ENCODE results near the gene ZNF516. TPM values are rescaled to one million over a fixed set of nuclear protein-coding genes. Genes with fewer than 3 reads are reported as not detected.

The ZNF516 gene
- total and polyA plus RNA-seq, 2 of the 13 experiments (the other 11 are each of a cell fraction or from before 2014, with no cell fraction given): 16.6 to 18.7 TPM

GRCh38 chr18:76410033-76410432 is 85.0 kb downstream of the ZNF516 start:
- in situ Hi-C loops (cut with HindIII; ENCODE audit: extremely low pct_ligation_motif_present, low pct_unique_long_range_greater_than_20kb): no loop called here
- no peak for FAIRE-seq
- no peaks in the 10 kb centered on the region for H3K27me3 ChIP-seq (ENCODE audit: control insufficient read depth in 1 of 2, insufficient read depth in 2 of 2, low read length in 2 of 2)
- H3K36me3 ChIP-seq (replicated peaks in 1 of 2; ENCODE audit: control insufficient read depth in 1 of 2, insufficient read depth in 2 of 2, low read length in 2 of 2): peaks cover 12 to 29% of the 10 kb centered on the region in 2 experiments; a peak in 4 of 5 replicates
- WGBS (ENCODE audit: low lambda C conversion rate): 80% methylated on average over 5 of the region's 5 CpGs
- H3K79me2 ChIP-seq (ENCODE audit: insufficient read depth, low read length): peaks cover 61% of the 10 kb centered on the region
- no TSS peak for BruUV-seq (replicated peaks)
- CTCF ChIA-PET (ENCODE audit: low intra/inter-chr PET ratio, low total read pairs): no interaction called here
- POLR2A ChIA-PET: no interaction called here
- H4K20me1 ChIP-seq (ENCODE audit: insufficient read depth, low read length): peaks cover 52% of the 10 kb centered on the region
- no peaks in the 10 kb centered on the region for H3K4me1 ChIP-seq (ENCODE audit: insufficient read depth, low read length)
- H3K27ac ChIP-seq (ENCODE audit: extremely low read length, insufficient read depth, low read length): no peak overlapping the region
- intact Hi-C loops (cut with micrococcal nuclease; ENCODE audit: unreplicated experiment): no loop called here
- no peak for DNase-seq (ENCODE audit: low spot score)
- H2AFZ ChIP-seq (ENCODE audit: low read length): no peak overlapping the region
- H3K4me2 ChIP-seq (ENCODE audit: low read depth, low read length): no peak overlapping the region
- TF ChIP-seq ZNF589 (CRISPR knock-in tag; conservative IDR thresholded peaks at IDR 0.05): no peak
- TF ChIP-seq TEAD2 (CRISPR knock-in tag; IDR thresholded peaks at IDR 0.05): no peak
- TF ChIP-seq, protein P1, sequence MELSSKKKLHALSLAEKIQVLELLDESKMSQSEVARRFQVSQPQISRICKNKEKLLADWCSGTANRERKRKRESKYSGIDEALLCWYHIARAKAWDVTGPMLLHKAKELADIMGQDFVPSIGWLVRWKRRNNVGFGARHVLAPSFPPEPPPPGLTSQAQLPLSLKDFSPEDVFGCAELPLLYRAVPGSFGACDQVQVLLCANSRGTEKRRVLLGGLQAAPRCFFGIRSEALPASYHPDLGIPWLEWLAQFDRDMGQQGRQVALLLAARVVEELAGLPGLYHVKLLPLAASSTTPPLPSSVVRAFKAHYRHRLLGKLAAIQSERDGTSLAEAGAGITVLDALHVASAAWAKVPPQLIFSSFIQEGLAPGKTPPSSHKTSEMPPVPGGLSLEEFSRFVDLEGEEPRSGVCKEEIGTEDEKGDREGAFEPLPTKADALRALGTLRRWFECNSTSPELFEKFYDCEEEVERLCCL (CRISPR knock-in tag; IDR thresholded peaks at IDR 0.05; ENCODE audit: borderline replicate concordance): no peak
- TF ChIP-seq HOXA7 (CRISPR knock-in tag; IDR thresholded peaks at IDR 0.05): no peak
- no peak for TF ChIP-seq ZNF160 (CRISPR knock-in tag; IDR thresholded peaks at IDR 0.05)
- no peak for TF ChIP-seq FOXC1 (CRISPR knock-in tag; IDR thresholded peaks at IDR 0.05; ENCODE audit: borderline replicate concordance)
- no peak for ATAC-seq
- H3K9ac ChIP-seq (ENCODE audit: insufficient read depth, low read depth, low read length): no peak overlapping the region
- H3K4me3 ChIP-seq (replicated peaks in 1 of 3; ENCODE audit: insufficient read depth in 1 of 3, low read depth in 2 of 3, low read length in 3 of 3): no peak overlapping the region
- no peaks in the 10 kb centered on the region for H3K9me3 ChIP-seq (ENCODE audit: low read length)

GRCh38 chr18:76408480-76409067 is 86.5 kb downstream of the ZNF516 start:
- DNase-seq (ENCODE audit: low spot score): no peak

More at GRCh38 chr18:76408480-76409067, 86.5 kb downstream of the ZNF516 start:
- CTCF ChIA-PET (ENCODE audit: low intra/inter-chr PET ratio, low total read pairs): no interaction called here
- TF ChIP-seq ZNF460 (CRISPR knock-in tag; IDR thresholded peaks at IDR 0.05; ENCODE audit: borderline replicate concordance) (no peak), ZNF367 (CRISPR knock-in tag; IDR thresholded peaks at IDR 0.05; ENCODE audit: borderline replicate concordance) (no peak), DRAP1 (CRISPR knock-in tag; IDR thresholded peaks at IDR 0.05) (no peak), ZBTB33 (CRISPR knock-in tag; IDR thresholded peaks at IDR 0.05) (peak; percentile 78; the same call in 1 of the 2 replicates)
- FAIRE-seq (no peak), ATAC-seq (no peak)
- H3K36me3 ChIP-seq (replicated peaks in 1 of 2; ENCODE audit: control insufficient read depth in 1 of 2, insufficient read depth in 2 of 2, low read length in 2 of 2): peaks cover 14 to 39% of the 10 kb centered on the region in 2 experiments; a peak in 4 of 5 replicates
- in situ Hi-C loops (cut with HindIII; ENCODE audit: extremely low pct_ligation_motif_present, low pct_unique_long_range_greater_than_20kb) (no loop called here), intact Hi-C loops (cut with micrococcal nuclease; ENCODE audit: unreplicated experiment) (loop anchor here (10.0 kb wide), 1 partner anchor 86 kb away; the partner anchor contains the start of gene ZNF516)
- peaks cover 58% of the 10 kb centered on the region for H3K79me2 ChIP-seq (ENCODE audit: insufficient read depth, low read length)
- whole genome bisulfite sequencing (ENCODE audit: low lambda C conversion rate): 95% methylated on average over 15 of the region's 15 CpGs
- H3K4me2 ChIP-seq (ENCODE audit: low read depth, low read length): no peak overlapping the region
- no peak overlapping the region for H2AFZ ChIP-seq (ENCODE audit: low read length)
- H3K4me3 ChIP-seq (replicated peaks in 1 of 3; ENCODE audit: insufficient read depth in 1 of 3, low read depth in 2 of 3, low read length in 3 of 3): no peak overlapping the region
- H3K27me3 ChIP-seq (ENCODE audit: control insufficient read depth in 1 of 2, insufficient read depth in 2 of 2, low read length in 2 of 2): no peaks in the 10 kb centered on the region
- POLR2A ChIA-PET: no interaction called here
- no peaks in the 10 kb centered on the region for H3K4me1 ChIP-seq (ENCODE audit: insufficient read depth, low read length)
- H3K9me3 ChIP-seq (ENCODE audit: low read length): no peaks in the 10 kb centered on the region
- BruUV-seq (replicated peaks): no TSS peak
- H3K9ac ChIP-seq (ENCODE audit: insufficient read depth, low read depth, low read length): no peak overlapping the region
- H4K20me1 ChIP-seq (ENCODE audit: insufficient read depth, low read length): peaks cover 65% of the 10 kb centered on the region
- no peak overlapping the region for H3K27ac ChIP-seq (ENCODE audit: extremely low read length, insufficient read depth, low read length)
